Endothelial cell of umbilical vein (primary cell): ENCODE data around the gene RASL10A. TPM values are rescaled to one million over a fixed set of nuclear protein-coding genes. Genes with fewer than 3 reads are reported as not detected.

ENCODE experiments used
- BruUV-seq: library from RNA; stranded (reverse); fragments of 400-500 nt; replicated peaks from 2 replicates; lab custom pipeline; 2021; lab: Mats Ljungman, UMichigan
- CTCF ChIA-PET: fragments of 300-600, 350-600 bp; sonication (Branson Sonifier 250); formaldehyde crosslinking; loops from one replicate; lab custom pipeline; 2021; ENCODE audit warnings: antibody characterized with exemption, inconsistent platforms; lab: Charles Lee
- POLR2A ChIA-PET: fragments of 300-600, 350-600 bp; sonication (Branson Sonifier 250); formaldehyde crosslinking; loops from one replicate; lab custom pipeline; 2021; ENCODE audit warnings: antibody characterized with exemption, inconsistent platforms; lab: Charles Lee
- DNase-seq: peaks from one replicate; pipeline ENCODE4 v3.0.0-alpha.2; 2011; ENCODE audit warnings: low read depth, low spot score
- FAIRE-seq: peaks from 2 replicates; lab custom pipeline; 2011; peaks lifted over from hg19 to GRCh38; lab: Jason Lieb, UNC
- H2AFZ ChIP-seq: 2 replicates; pipeline ENCODE4 v1.6.0; 2012; ENCODE audit warnings: low read depth, low read length, control low read depth, inconsistent platforms
- H3K27ac ChIP-seq: 2 replicates; pipeline ENCODE4 v1.5.1; 2011; ENCODE audit warnings: low read depth, mild to moderate bottlenecking, control low read depth, low read length, moderate library complexity; ENCODE audit not compliant: insufficient read depth
- H3K27me3 ChIP-seq, 2 experiments: 2 replicates each; pipeline versions ENCODE4 v1.6.0 to v1.6.1; 2011; ENCODE audit warnings: low read length in 2 of 2, mixed read lengths in 1 of 2; ENCODE audit not compliant: control insufficient read depth in 2 of 2, insufficient read depth in 2 of 2
- H3K36me3 ChIP-seq, 2 experiments: 2 replicates in 1 of 2; 3 replicates in 1 of 2; pipeline ENCODE4 v1.5.1; 2011; ENCODE audit warnings: low read length in 2 of 2, mild to moderate bottlenecking in 1 of 2, moderate library complexity in 1 of 2; ENCODE audit not compliant: control insufficient read depth in 2 of 2, insufficient read depth in 2 of 2; ENCODE audit errors: extremely low read depth in 1 of 2
- H3K4me1 ChIP-seq: 3 replicates; pipeline ENCODE4 v1.5.1; 2011; ENCODE audit warnings: mild to moderate bottlenecking, low read length; ENCODE audit not compliant: control insufficient read depth, insufficient read depth; ENCODE audit errors: extremely low read depth
- H3K4me2 ChIP-seq: 2 replicates; pipeline ENCODE4 v1.6.1; 2011; ENCODE audit warnings: low read length, control low read depth, mixed read lengths; ENCODE audit not compliant: insufficient read depth
- H3K4me3 ChIP-seq, 3 experiments: fragments of 200-600 bp in 1 of 3; sonication (generic), shearing (Covaris generic) in 1 of 3; replicated peaks in 1 of 3; 2 replicates each; pipeline ENCODE4 v1.5.1; 2011 to 2016; ENCODE audit warnings: control low read depth in 3 of 3, low read length in 3 of 3, mild to moderate bottlenecking in 2 of 3, inconsistent platforms in 1 of 3, low read depth in 1 of 3, moderate library complexity in 1 of 3; ENCODE audit not compliant: insufficient read depth in 1 of 3
- H3K79me2 ChIP-seq: 2 replicates; pipeline ENCODE4 v1.6.0; 2012; ENCODE audit warnings: low read length, inconsistent platforms; ENCODE audit not compliant: control insufficient read depth, insufficient read depth
- H3K9ac ChIP-seq: replicated peaks from 2 replicates; pipeline ENCODE3; 2011; ENCODE audit warnings: low read length, control low read depth; ENCODE audit not compliant: insufficient read depth; ENCODE audit errors: extremely low read depth
- H3K9me1 ChIP-seq: replicated peaks from 3 replicates; pipeline ENCODE4 v1.6.0; 2011; ENCODE audit warnings: mild to moderate bottlenecking, low read length; ENCODE audit not compliant: control insufficient read depth, insufficient read depth; ENCODE audit errors: extremely low read depth
- H3K9me3 ChIP-seq: replicated peaks from 2 replicates; pipeline ENCODE4 v1.5.1; 2012; ENCODE audit warnings: low read length, inconsistent platforms; ENCODE audit not compliant: control insufficient read depth, insufficient read depth
- H4K20me1 ChIP-seq: replicated peaks from 2 replicates; pipeline ENCODE3; 2011; ENCODE audit warnings: mild to moderate bottlenecking, low read length; ENCODE audit not compliant: control insufficient read depth, insufficient read depth; ENCODE audit errors: extremely low read depth
- EZH2 ChIP-seq: IDR thresholded peaks from 2 replicates; pipeline ENCODE4 v1.6.1; 2012; ENCODE audit warnings: borderline replicate concordance, low read depth, mild to moderate bottlenecking, moderate library complexity, low read length, inconsistent platforms; ENCODE audit not compliant: severe bottlenecking
- FOS ChIP-seq: IDR thresholded peaks from 2 replicates; pipeline ENCODE4 v1.6.1; 2011; ENCODE audit warnings: mild to moderate bottlenecking, low read length, moderate library complexity, borderline replicate concordance; ENCODE audit not compliant: insufficient read depth
- GATA2 ChIP-seq: IDR thresholded peaks from 2 replicates; pipeline ENCODE4 v1.7.0; 2011; ENCODE audit warnings: low read depth, mild to moderate bottlenecking, moderate library complexity, mixed read lengths, low read length; ENCODE audit not compliant: insufficient read length, insufficient read depth
- JUN ChIP-seq: IDR thresholded peaks from 2 replicates; pipeline ENCODE4 v1.6.1; 2011; ENCODE audit warnings: borderline replicate concordance, low read depth; ENCODE audit not compliant: insufficient read length, insufficient read depth
- MYC ChIP-seq: IDR thresholded peaks from one replicate; pipeline ENCODE4 v1.6.1; 2011; ENCODE audit warnings: mild to moderate bottlenecking, low read depth, low read length
- POLR2A ChIP-seq: IDR thresholded peaks from 2 replicates; pipeline ENCODE4 v1.6.1; 2012; ENCODE audit warnings: low read depth, mild to moderate bottlenecking, control low read depth, low read length
- POLR2AphosphoS5 ChIP-seq: IDR thresholded peaks from 2 replicates; pipeline ENCODE4 v1.6.1; 2012; ENCODE audit warnings: low read depth, mild to moderate bottlenecking, control low read depth, low read length, moderate library complexity; ENCODE audit not compliant: insufficient read depth
- dilution Hi-C: fragments of 300-500 bp; cut with MboI; formaldehyde crosslinking; loops from one replicate; pipeline ENCODE4 v1.15.0; 2019; ENCODE audit warnings: low sequenced_read_pairs; ENCODE audit not compliant: extremely low pct_ligation_motif_present
- intact Hi-C: fragments of 100-400 bp; cut with micrococcal nuclease; formaldehyde crosslinking; loops from one replicate; pipeline ENCODE4 v1.10.0; 2022
- polyA plus RNA-seq, 4 experiments: library from polyadenylated mRNA; depleted of rRNA in 3 of 4; stranded (reverse) in 3 of 4; unstranded in 1 of 4; fragments of >200 nt; gene quantifications; 2 replicates each; pipeline versions ENCODE4 v1.2.1 to v1.2.3, GENCODE V29; 2011 to 2012; ENCODE audit warnings: missing spikeins in 1 of 4
- total RNA-seq: library from RNA; stranded (reverse); gene quantifications from 2 replicates; pipeline ENCODE4 v1.2.3, GENCODE V29; 2021
- TF ChIP-seq, protein P1 (sequence below): IDR thresholded peaks from 2 replicates; pipeline ENCODE4 v1.6.1; 2011; ENCODE audit not compliant: insufficient read depth, insufficient read length
- TF ChIP-seq, protein P2 (sequence below), 2 donors: IDR thresholded peaks; 1 replicate in 1 of 2; 2 replicates in 1 of 2; pipeline ENCODE4 v1.5.1; 2011; ENCODE audit warnings: low read length in 2 of 2, mild to moderate bottlenecking in 2 of 2, moderate library complexity in 2 of 2, control low read depth in 1 of 2, inconsistent platforms in 1 of 2, low read depth in 1 of 2; ENCODE audit not compliant: insufficient read depth in 1 of 2; ENCODE audit errors: extremely low read depth in 1 of 2

RASL10A gene
- total and polyA plus RNA-seq, 2 donors (not counting 3 experiments of a cell fraction or from before 2014, with no cell fraction given): 1.1 to 1.9 TPM

DNA sequence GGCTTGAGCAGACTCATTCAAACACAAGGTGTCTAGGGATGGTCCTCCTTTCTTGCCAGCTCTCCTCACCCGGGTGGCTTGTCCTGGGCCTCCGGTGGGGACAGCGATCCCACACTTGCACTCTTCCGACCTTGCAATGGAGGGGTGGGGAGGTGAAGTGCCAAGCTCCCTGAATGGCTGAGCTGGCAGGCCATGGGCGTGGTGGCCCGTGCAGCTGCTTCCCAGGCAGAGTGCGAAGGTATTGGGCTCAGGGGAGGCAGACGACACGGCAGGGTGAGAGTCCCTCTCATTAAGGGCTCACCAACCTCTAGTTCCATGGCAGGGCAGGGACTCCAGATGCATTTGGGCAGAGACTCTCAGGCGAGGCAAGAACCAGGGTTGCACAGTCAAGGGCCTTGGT, 11.0 kb upstream of the RASL10A start:
- dilution Hi-C loops (no loop called here), intact Hi-C loops (no loop called here)
- no peak for DNase-seq
- Histone ChIP-seq H3K27ac (no peak overlapping the region), H3K36me3 (peaks cover 4 to 30% of the 10 kb centered on the region in 2 experiments), H3K4me2 (no peak overlapping the region), H3K9ac (no peak overlapping the region), H3K9me3 (no peaks in the 10 kb centered on the region), H2AFZ (no peak overlapping the region), H3K4me3 (no peak overlapping the region), H3K79me2 (no peaks in the 10 kb centered on the region), H3K9me1 (no peaks in the 10 kb centered on the region), H4K20me1 (no peaks in the 10 kb centered on the region), H3K27me3 (no peaks in the 10 kb centered on the region), H3K4me1 (peaks cover 10% of the 10 kb centered on the region)
- BruUV-seq: no TSS peak
- POLR2A ChIA-PET: no interaction called here
- no peak for TF ChIP-seq JUN
- TF ChIP-seq FOS: no peak
- TF ChIP-seq POLR2A: no peak
- TF ChIP-seq, protein P1, sequence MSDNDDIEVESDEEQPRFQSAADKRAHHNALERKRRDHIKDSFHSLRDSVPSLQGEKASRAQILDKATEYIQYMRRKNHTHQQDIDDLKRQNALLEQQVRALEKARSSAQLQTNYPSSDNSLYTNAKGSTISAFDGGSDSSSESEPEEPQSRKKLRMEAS: no peak
- TF ChIP-seq GATA2: no peak
- no peak for TF ChIP-seq MYC
- no peak for TF ChIP-seq POLR2AphosphoS5
- TF ChIP-seq, protein P2, sequence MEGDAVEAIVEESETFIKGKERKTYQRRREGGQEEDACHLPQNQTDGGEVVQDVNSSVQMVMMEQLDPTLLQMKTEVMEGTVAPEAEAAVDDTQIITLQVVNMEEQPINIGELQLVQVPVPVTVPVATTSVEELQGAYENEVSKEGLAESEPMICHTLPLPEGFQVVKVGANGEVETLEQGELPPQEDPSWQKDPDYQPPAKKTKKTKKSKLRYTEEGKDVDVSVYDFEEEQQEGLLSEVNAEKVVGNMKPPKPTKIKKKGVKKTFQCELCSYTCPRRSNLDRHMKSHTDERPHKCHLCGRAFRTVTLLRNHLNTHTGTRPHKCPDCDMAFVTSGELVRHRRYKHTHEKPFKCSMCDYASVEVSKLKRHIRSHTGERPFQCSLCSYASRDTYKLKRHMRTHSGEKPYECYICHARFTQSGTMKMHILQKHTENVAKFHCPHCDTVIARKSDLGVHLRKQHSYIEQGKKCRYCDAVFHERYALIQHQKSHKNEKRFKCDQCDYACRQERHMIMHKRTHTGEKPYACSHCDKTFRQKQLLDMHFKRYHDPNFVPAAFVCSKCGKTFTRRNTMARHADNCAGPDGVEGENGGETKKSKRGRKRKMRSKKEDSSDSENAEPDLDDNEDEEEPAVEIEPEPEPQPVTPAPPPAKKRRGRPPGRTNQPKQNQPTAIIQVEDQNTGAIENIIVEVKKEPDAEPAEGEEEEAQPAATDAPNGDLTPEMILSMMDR (IDR thresholded peaks at IDR 0.05; ENCODE audit: extremely low read depth in 1 of 2, insufficient read depth in 1 of 2, low read depth in 1 of 2, low read length in 2 of 2): no peak
- TF ChIP-seq EZH2: no peak
- FAIRE-seq: no peak
- CTCF ChIA-PET: interaction anchor here (1.4 kb wide), 1 partner anchor 33 kb away, joined by 5 read pairs; no protein-coding TSS in a partner anchor
